Measurements from ENCODE around the gene FST.

FST gene

DNA sequence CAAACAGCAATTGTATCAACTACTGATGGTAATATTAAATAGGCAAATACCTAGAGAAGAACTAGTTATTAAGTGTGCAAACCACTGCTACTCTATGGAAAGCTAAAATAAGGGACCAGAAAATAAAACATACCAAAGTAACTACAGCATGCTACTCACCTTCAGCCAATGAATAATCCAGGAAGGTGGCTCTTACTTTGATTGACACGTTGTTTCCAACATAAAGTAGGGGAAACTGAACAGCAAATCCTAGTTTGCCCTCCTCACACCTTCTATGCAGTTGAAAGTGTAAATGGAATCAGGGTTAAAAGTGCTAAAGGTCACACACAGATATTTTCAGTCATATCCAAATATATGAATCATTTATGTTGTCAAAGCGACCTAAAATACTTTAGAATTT is 5.1 kb upstream of the FST start:
- no peak for DNase-seq

DNA sequence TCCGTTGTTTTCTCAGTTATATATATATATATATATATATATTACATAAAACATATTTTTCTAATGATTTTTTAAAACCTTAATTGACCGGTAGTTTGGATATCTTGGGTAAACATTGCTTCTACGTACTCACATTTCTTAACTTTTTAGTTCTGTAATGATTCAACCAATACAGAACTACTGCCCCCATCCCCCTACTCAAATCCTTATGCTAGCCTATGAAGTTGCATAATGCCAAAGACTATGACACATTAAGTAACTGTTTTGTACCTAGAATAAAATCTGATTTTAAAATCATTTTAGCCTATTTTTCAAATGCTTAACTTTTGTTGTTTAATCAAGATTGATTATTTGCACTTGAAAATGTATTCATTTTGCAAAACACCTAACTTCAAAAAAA is 4.4 kb upstream of the FST start:
- DNase-seq, result no peak

DNA sequence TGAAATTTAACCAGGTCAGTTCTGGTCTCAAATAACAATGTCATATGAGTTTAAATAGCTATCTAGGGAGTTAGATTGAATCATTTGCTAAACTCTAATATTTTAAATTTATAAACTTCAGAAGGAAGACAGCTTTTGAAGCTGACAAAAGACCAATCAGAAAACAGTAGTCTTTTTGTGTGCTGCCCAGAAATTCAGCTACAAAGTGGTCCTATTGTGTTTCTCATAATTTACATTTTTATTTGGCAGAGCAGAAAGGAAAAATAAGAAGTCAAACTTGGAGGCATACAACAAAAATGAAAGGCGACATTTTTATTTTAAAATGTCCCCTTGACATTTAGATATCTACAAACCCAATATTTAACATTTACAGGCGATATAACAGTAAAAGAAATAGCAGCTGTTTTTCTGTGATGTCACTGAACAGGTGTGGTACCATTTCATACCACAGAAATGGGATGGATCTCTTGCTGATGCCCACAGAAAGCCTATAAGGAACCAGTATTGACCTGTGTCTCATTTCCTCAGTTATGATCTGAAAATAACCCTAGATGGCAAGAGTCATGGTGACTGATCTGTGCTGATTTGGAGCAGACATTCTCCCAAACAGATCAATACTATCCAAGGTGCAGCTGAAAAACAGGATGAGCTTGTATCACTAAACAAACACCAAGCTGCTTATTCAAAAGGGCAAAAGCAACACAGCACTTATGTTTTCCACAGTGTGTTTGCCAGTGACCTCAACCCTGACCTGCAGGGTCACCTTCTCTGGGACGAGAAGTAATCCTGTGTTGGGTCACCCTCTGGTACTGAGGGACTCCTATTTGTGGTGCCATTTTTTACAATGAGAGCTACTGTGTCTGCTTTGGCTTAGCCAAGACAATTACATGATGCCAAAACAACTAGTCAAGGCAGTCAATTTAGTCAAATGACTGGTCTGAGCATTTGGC is 3.6 kb upstream of the FST start:
- DNase-seq, result no peak

DNA sequence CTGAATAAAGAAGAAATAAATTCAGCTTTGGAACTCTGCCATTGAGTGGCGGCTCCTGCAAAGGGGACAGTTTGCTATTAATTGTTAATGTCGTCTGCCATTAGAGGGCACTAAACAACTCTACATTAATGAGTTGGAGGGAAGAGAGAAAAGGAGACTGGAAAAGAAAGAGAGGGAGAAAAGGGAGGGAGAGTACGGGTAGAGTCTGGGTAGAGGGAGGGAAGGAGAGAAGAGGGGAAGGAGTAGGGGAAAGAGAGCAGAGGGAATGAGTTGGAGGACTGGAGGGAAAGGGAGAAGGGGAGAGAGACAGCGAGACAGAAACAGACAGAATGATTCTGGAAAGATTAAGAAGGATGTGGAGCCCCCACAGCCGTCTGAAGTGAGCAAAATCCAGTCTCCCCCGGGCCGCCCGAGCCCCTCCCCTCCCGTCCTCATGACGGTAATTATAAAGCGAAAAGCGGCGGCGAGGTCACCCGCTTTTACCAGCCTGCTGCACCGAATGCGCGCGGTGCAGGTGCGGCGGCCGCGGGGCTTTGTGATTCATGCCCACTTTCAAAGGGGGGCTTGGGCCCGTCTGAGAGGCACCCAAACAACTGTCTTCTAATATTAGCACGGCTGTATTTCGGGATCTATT is 1.9 kb upstream of the FST start:
- DNase-seq, result no peak

DNA sequence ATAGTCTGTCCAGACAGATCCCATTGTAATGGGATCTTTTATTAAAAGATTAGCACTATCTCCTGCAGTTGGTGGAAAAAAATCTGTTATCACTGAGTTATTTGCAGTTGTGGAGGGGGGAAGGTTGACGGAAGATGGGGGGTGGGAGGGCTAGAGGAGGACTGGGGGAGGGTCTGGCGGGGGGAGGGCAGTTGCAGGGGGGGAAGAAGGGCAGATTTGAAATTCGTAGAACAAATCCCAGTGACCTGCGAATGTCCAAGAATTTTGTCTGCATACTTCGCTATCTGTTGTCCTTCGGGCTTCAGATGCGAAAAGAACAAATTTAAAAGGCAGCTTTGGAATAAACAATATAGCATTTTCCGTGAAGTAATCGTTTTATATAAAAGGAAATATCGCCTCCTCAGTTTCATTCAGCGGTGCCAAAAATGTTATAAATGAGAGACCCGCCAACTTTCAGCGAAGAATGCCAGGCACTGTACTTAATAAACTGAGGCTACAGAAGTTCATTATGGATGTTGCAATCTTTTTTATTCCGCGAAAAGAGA is 1.3 kb upstream of the FST start:
- DNase-seq, result no peak

DNA sequence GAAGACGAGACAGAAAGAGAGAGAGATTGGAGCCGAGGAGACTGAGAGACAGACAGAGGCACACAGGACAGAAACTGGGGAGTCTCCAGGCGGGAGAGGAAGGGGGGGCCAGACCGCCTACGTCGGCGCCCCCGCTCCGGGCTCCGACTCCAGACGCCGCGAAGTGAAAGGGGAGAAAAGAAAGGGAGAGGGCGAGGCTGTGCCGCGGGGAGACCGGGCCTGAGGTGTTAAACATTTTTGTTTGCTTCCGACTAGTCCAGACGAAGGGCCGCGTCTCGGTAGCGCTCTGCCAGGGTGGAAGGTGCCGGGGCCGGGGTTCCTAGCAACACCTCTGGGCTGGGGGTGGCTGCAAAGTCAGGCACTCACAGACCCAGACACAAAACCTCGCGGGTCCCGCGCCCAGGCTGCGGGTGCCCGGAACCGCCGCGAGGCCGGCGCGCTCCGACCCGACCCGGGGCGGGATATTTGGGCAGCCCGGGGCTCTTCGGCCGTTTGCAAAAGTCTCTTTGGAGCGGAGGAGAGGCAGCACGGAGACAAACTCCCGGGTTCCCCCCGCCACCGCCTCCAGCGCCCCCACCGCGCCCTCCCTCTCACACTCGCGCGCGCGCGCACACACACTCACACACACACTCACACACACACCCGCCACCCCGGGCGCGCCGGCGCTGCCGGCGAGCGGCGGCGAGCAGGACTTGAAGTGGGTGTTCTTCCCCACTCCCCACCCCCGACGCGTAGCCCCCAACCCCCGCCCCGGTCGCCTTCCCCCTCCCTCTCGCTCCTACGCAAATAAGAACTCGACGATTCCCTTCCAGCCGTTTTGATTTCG is 626 bp upstream of the FST start:
- peak; percentile 14 to 19 for DNase-seq

DNA sequence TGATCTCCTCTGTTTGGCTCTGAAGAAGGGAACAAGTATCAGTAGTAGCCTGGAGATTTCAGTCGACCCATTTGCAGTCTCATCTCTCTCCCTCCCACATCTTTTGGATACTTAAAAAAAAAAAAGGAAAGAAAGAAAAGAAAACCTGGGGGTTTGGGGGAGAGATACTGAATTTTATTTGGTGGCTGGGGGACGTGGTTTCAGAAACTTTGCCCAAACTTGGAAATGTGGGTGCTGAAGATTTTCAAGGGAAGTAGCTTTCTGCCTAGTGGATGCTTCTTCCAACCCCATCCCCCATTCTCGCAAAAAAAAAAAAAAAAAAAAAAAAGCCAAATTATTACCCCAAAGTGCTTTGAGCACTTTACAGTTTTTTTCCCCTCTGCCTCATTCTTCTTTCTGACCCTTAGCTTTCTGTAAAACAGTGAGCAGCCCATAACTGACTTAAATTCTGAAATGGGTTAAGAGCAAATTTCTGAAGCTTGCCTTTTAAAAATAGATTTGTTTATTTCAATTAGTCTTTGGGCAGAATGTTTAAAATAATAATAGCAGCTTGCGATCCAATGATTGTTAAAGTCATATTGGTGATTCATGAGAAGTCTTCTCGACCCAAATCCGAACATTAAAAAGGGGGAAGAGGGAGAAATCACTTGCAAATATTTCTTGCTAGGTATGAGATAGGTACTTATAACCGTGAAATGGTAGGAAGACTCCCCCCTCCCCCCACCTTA is 894 bp downstream of the FST start:
- DNase-seq, result no peak

DNA sequence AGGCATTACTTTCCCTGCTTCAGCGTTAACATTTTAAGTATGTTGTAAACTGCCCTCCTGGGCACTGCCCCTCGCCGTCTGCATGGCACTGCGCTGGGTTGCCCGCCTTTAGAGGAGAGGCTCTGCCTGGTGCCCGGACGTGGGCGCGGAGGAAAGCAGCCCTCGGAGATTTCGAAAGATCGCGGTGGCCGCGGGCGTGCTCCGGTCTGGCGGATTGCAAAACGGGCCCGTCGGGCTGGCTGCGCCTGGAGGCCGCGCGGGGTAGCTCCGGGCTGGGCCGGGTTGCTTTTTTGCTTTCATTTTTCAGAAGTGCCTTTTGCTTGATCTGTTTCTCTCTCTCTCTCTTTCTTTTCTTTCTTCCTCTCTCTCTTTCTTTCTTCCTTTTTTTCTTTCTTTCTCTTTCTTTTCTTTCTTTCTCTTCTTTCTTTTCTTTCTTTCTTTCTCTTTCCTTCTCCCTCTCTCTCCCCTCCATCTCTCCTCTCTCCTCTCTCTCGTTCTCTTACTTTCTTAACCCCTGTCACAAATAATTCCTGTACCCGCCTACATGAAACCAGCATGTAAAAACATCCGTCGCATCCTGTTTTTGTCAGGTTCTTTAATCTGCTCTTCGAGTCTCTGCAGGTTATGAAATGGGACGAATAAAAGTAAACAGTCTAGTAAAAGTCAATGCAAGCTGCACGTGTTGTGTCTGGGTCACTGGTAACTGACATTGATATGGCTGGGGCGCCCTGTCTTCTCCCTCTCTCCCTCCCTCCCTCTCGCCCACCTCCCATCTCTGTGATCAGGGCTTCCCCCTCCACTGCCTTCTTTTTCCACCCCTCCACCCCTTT is 1.7 kb downstream of the FST start:
- DNase-seq, result peak; percentile 48 to 58

DNA sequence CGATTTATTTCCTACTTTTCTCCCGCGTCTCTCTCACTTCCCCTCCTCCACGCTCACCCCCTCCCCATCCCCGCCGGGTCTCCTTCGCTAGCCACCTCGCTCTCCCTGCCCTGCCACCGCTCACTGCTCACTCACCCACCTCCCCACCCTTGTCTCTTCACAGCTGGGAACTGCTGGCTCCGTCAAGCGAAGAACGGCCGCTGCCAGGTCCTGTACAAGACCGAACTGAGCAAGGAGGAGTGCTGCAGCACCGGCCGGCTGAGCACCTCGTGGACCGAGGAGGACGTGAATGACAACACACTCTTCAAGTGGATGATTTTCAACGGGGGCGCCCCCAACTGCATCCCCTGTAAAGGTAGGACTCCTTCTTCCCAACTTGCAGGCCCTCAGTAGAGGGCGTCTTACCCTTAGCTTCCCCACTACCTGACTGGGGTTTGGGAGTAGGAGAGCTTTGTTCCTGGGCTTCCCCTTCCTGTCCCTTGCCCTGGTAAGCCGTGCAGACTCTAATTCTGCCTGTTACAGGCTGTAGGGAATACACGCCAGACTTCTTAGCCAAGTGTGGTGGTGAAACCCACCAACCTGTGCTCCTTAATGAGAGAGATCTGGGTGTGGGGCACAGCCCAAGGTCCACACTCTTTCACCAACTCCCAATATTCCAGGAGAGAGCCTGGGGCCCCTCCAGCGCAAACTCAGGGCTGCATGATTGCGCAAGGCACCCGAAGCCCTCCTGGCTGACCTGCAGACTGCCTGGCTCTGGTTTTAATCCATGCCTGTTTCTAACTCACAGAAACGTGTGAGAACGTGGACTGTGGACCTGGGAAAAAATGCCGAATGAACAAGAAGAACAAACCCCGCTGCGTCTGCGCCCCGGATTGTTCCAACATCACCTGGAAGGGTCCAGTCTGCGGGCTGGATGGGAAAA is 2.5 kb downstream of the FST start:
- no peak for DNase-seq

DNA sequence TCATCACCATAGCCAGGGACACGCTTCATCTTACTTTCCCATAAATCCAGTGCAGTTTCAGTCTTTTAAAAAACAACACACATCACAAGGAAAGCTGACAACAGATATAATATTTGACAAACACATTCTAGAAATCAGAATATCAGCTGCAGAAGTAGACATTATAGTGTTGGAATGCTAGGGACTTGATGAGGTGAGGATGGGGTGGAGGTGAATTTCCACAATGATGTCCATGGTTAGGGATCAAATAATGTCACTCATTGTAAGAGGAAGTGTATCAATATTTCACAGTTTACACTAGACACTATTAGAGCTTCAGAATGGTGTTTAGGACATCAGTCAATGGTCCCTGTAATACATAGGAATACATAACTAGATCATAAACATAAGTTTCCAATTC is 7.0 kb downstream of the FST start:
- DNase-seq, result no peak

DNA sequence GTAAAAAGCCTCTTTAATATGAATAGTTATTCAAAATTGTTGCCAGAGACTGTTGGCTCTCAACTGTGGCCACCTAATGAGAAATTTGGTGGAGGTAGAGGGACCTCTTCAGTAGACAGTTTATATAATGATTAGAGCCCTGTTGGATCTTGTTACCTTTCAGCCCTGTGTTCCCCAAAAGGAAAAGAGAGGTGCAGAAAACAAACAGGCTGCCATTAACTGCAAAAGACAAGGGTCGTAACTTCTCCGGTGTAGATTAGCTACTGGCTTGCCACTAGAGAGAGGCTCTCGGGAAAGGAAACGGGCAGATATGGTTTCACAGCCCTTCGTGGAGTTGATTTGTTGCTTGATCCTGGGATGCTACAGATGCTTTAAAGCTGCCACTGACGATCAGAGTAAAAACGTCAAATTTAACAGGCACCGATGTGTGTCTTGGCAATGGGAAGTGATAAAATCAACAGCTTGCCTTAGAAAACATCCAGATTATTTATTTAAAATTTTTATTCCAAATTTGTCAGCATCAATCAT is 7.8 kb downstream of the FST start:
- DNase-seq, result no peak

DNA sequence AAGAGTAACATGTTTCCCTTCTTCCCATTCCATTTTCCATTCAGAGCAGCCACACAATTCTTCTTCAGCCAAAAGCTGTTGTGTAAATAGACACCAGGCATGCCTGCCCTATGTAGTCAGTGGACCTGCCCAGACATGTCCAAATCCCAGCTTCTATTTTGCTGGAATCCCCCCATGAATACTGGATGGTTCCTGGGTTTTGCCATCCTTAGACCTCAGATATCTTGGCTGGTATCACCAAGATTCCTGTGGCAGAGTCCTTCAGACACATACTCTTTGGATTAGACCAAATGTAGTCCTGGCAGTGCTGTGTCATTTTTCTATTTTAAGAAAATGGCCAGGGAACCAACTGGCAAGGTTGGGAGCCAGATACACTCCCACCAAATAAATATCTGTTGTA is 10.3 kb downstream of the FST start:
- DNase-seq, result no peak

DNA sequence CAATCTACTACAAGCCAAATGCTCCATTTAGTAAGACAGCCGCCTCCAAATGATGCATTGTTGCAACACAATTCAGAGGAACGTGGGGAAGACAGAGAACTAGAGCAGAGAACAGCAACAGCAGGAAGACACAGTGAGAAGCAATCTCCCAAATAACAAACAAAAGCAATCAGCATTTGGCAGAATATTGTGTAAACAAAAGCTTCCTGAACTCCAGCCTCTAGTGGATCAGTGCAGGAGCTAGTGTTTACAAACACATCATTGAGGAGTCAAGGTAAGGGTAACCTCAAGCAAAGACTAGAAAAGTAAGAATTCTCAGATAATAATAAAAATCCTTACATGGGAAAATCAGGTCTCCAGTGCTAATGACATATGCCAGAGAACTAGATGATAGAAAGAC is 20.6 kb downstream of the FST start:
- DNase-seq, result no peak

DNA sequence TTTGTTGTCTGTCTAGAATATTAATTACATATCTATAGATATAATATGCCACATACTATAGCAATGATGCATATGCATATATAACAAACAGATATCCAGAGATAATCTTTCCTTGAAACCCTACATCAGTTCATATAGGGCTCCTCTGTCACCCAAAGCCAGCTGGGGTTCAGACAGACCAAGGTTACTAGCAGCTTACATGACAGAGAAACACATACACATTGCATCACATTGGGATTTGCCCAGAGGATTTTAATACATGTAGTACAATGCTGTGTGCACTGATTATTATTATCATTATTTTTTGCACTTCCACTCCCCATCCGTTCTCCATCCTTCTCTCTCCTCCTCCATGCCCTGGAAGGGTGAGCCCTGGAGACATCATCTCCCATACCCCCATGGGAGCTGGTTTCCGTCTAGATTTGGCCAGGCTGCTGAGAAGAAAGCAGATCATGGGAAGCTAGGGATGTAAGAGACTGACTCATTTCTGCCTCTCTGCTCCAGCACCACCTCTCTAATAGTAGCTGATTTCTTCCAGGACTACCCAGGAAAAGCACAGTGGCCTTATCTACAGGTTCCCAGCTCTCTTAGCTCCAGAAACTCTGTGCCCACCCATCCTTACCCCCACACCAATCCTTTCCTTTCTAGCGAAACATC is 23.3 kb downstream of the FST start:
- no peak for DNase-seq

DNA sequence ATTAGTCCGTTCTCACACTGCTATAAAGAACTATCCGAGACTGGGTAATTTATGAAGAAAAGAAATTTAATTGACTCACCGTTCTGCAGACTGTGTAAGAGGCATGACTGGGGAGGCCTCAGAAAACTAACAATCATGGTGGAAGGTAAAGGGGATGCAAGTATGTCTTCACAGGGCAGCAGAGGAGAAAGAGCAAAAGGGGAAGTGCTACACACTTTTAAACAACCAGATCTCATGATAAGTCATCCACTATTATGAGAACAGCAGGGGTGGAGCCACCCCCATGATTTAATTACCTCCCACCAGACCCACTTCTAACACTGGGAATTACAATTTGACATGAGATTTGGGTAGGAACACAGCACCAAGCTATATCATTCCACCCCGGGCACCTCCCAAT is 26.6 kb downstream of the FST start:
- DNase-seq, result no peak

DNA sequence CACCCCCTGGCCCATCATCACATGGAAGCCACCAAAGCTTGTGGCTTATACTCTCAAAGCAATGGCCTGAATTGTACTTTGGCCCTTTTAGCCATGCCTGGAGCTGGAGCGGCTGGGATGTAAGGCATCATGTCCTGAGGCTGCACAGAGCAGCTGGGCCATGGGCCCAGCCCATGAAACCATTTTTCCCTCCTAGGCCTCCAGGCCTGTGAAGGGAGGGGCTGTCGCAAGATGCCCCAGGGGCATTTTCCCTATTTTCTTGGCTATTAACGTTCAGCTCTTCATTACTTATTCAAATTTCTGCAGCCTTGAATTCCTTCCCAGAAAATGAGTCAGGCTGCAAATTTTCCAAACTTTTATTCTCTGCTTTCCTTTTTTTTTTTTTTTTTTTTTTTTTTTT is 27.7 kb downstream of the FST start:
- no peak for DNase-seq

DNA sequence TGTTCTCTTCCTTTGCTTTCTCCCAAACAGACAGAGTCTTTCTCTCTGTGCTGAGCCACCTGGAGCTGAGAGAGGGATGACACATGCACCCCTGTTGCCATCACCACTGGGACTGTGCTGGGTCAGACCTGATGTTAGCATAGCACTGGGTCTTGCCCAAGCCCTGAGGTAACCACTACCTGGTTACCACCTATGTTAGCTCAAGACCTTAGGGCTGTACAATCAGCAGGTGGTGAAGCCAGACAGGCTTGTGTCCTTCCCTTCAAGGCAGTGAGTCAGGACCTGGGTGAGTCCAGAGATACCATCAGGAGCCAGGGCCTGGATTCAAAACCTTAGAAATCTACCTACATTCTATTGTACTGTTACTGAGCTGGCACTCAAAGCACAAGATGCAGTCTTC is 32.1 kb downstream of the FST start:
- no peak for DNase-seq

DNA sequence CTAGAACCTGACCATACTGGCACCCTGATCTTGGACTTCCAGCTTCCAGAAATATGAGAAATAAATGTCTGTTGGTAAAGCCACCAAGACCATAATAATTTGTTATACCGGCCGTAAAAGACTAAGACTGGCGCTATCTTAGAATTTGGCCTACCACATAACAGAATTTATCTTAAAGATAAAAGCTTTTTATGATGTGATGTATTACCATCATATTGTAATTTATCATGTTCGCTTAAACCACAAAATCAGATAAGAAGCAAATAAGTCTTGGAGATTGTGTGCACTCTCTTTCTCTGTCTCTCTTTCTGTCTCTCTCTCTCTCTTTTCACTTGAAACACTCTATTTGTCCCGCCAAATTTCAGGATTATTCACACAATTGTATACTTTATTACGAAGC is 35.6 kb downstream of the FST start:
- no peak for DNase-seq

DNA sequence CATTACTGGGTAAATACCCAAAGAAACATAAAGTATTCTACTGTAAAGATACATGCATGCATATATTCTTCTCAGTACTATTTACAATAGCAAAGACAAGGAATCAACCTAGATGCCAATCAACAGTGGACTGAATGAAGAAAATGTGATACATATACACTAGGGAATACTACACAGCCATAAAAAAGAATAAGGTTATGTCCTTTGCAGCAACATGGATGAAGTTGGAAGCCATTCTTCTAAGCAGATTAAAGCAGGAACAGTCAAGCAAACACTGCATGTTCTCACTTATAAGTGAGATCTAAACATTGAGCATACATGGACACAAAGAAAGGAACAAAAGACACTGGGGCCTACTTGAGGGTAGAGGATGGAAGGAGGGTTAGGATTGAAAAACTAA is 40.4 kb downstream of the FST start:
- DNase-seq, result no peak
